Right atrium auricular region (tissue), 2 donors: ENCODE data around the gene PHACTR1. TPM values are rescaled to one million over a fixed set of nuclear protein-coding genes. Genes with fewer than 3 reads are reported as not detected.
"Not testable (repeated sequence)": the region's sequence is repeated elsewhere in the genome, so short reads cannot be mapped to it uniquely, and the experiment has no call there.

Experiments
- DNase-seq: peaks from one replicate; pipeline ENCODE4 v3.0.0-alpha.2; 2019; ENCODE audit warnings: low spot score
- H3K27ac ChIP-seq, 2 donors: fragments of 200-600 bp; sonication (generic); 1 replicate in 1 of 2; 2 replicates in 1 of 2; pipeline ENCODE4 v1.5.1; 2016 to 2019
- H3K27me3 ChIP-seq, 2 donors: fragments of 200-600 bp; sonication (generic); one replicate each; pipeline versions ENCODE4 v1.5.1 to v1.6.0; 2017 to 2019
- H3K36me3 ChIP-seq: fragments of 200-600 bp; sonication (generic); one replicate; pipeline ENCODE4 v1.5.1; 2016
- H3K4me1 ChIP-seq, 2 donors: fragments of 200-600 bp; sonication (generic); one replicate each; pipeline versions ENCODE4 v1.5.1 to v1.6.0; 2017 to 2019
- H3K4me3 ChIP-seq, 2 donors: fragments of 200-600 bp; sonication (generic); 1 replicate in 1 of 2; 2 replicates in 1 of 2; pipeline ENCODE4 v1.5.1; 2017 to 2019; ENCODE audit warnings: mild to moderate bottlenecking in 1 of 2, moderate library complexity in 1 of 2
- H3K9me3 ChIP-seq, 2 donors: fragments of 200-600 bp; sonication (generic); one replicate each; pipeline ENCODE4 v1.5.1; 2019
- CTCF ChIP-seq, 2 donors: fragments of 200-600 bp; sonication (generic); IDR thresholded peaks; one replicate each; pipeline ENCODE4 v1.5.1; 2019; ENCODE audit warnings: antibody characterized with exemption in 2 of 2
- total RNA-seq, 2 donors: library from RNA; depleted of rRNA; stranded (reverse); fragments of >200 nt; gene quantifications; one replicate each; pipeline ENCODE4 v1.1.0, GENCODE V29; 2016

Gene PHACTR1
- total RNA-seq, 2 donors from 2014 or later: 19.1 to 46.0 TPM

GRCh38 chr6:13157293-13157692 lies 440.7 kb downstream of the PHACTR1 start:
- Histone ChIP-seq H3K27ac (no peak overlapping the region), H3K4me3 (no peak overlapping the region), H3K9me3 (no peaks in the 10 kb centered on the region)

GRCh38 chr6:13159300-13159699 lies 442.7 kb downstream of the PHACTR1 start:
- no peaks in the 10 kb centered on the region for H3K27me3 ChIP-seq
- DNase-seq: no peak
- no peak overlapping the region for H3K4me3 ChIP-seq

More at GRCh38 chr6:13157293-13157692, 440.7 kb downstream of the PHACTR1 start:
- no peaks in the 10 kb centered on the region for H3K4me1 ChIP-seq
- no peak for TF ChIP-seq CTCF (IDR thresholded peaks at IDR 0.05)
- H3K36me3 ChIP-seq: no peaks in the 10 kb centered on the region
- DNase-seq: no peak
- H3K27me3 ChIP-seq: no peaks in the 10 kb centered on the region

GRCh38 chr6:13159822-13160221 lies 443.3 kb downstream of the PHACTR1 start:
- H3K36me3 ChIP-seq, DNase-seq: not testable (repeated sequence)

More at GRCh38 chr6:13159300-13159699, 442.7 kb downstream of the PHACTR1 start:
- Histone ChIP-seq H3K36me3 (no peaks in the 10 kb centered on the region), H3K4me1 (no peaks in the 10 kb centered on the region), H3K27ac (no peak overlapping the region), H3K9me3 (no peaks in the 10 kb centered on the region)
- no peak for TF ChIP-seq CTCF (IDR thresholded peaks at IDR 0.05)

GRCh38 chr6:13163161-13163944 lies 446.8 kb downstream of the PHACTR1 start:
- Histone ChIP-seq H3K4me3 (no peak overlapping the region), H3K27me3 (no peaks in the 10 kb centered on the region), H3K27ac (no peak overlapping the region), H3K36me3 (no peaks in the 10 kb centered on the region), H3K4me1 (no peaks in the 10 kb centered on the region), H3K9me3 (no peaks in the 10 kb centered on the region)
- DNase-seq: no peak
- TF ChIP-seq CTCF (IDR thresholded peaks at IDR 0.05): no peak

More at GRCh38 chr6:13159822-13160221, 443.3 kb downstream of the PHACTR1 start:
- not testable (repeated sequence) for H3K4me1 ChIP-seq, H3K27me3 ChIP-seq, H3K27ac ChIP-seq, H3K4me3 ChIP-seq, H3K9me3 ChIP-seq

- H3K27ac ChIP-seq: no peak overlapping the region
- H3K36me3 ChIP-seq: no peaks in the 10 kb centered on the region
- H3K27me3 ChIP-seq: no peaks in the 10 kb centered on the region
- no peak overlapping the region for H3K4me3 ChIP-seq
- H3K9me3 ChIP-seq: no peaks in the 10 kb centered on the region
- DNase-seq: no peak
- no peak for TF ChIP-seq CTCF (IDR thresholded peaks at IDR 0.05)
- no peaks in the 10 kb centered on the region for H3K4me1 ChIP-seq
Observed at GRCh38 chr6:13164291-13164690, 447.7 kb downstream of the PHACTR1 start.

- Histone ChIP-seq H3K4me1 (no peaks in the 10 kb centered on the region), H3K36me3 (no peaks in the 10 kb centered on the region), H3K4me3 (no peak overlapping the region), H3K27me3 (no peaks in the 10 kb centered on the region), H3K27ac (no peak overlapping the region), H3K9me3 (no peaks in the 10 kb centered on the region)
- DNase-seq: no peak
- no peak for TF ChIP-seq CTCF (IDR thresholded peaks at IDR 0.05)
Observed at GRCh38 chr6:13165502-13166172, 449.1 kb downstream of the PHACTR1 start.
